Measurements from ENCODE around the gene DHX34.
A peak's percentile ranks its signal among the peaks of the same experiment; 100 is the strongest.
"Not testable (repeated sequence)": the region's sequence is repeated elsewhere in the genome, so short reads cannot be mapped to it uniquely, and the experiment has no call there.

The DHX34 gene

GRCh38 chr19:47348819-47349795 lies at the start of gene DHX34:
DHX34 (plus strand) TSS chr19:47349315; CDS start chr19:47353031, 3,716 bp downstream.
- Histone ChIP-seq H3K4me3 (ENCODE audit: low read length) (peak within 1 kb of the TSS; percentile 84), H2AFZ (ENCODE audit: low read depth, low read length) (peak within 1 kb of the TSS; percentile 17)

GRCh38 chr19:47300867-47301266 lies 48.2 kb upstream of the DHX34 start:
- H3K4me3 ChIP-seq (ENCODE audit: low read length); H3K4me1 ChIP-seq (ENCODE audit: insufficient read depth, low read length); H3K27me3 ChIP-seq (ENCODE audit: insufficient read depth, low read length); H3K9me3 ChIP-seq (ENCODE audit: low read length); H2AFZ ChIP-seq (ENCODE audit: low read depth, low read length); H3K36me3 ChIP-seq (ENCODE audit: insufficient read depth, low read length): not testable (repeated sequence)

More at GRCh38 chr19:47348819-47349795, at the start of gene DHX34:
- H3K9me3 ChIP-seq (ENCODE audit: low read length) = no peaks in the 10 kb centered on the region
- no peaks in the 10 kb centered on the region for H3K27me3 ChIP-seq (ENCODE audit: insufficient read depth, low read length)
- peaks cover 8% of the 10 kb centered on the region for H3K4me1 ChIP-seq (ENCODE audit: insufficient read depth, low read length)
- H3K36me3 ChIP-seq (ENCODE audit: insufficient read depth, low read length) = peaks cover 21% of the 10 kb centered on the region

GRCh38 chr19:47302249-47302648 lies 46.9 kb upstream of the DHX34 start:
- H3K36me3 ChIP-seq (ENCODE audit: insufficient read depth, low read length) = no peaks in the 10 kb centered on the region
- H2AFZ ChIP-seq (ENCODE audit: low read depth, low read length) = no peak overlapping the region
- H3K9me3 ChIP-seq (ENCODE audit: low read length) = no peaks in the 10 kb centered on the region
- no peaks in the 10 kb centered on the region for H3K27me3 ChIP-seq (ENCODE audit: insufficient read depth, low read length)
- H3K4me3 ChIP-seq (ENCODE audit: low read length) = no peak overlapping the region
- H3K4me1 ChIP-seq (ENCODE audit: insufficient read depth, low read length) = no peaks in the 10 kb centered on the region

GRCh38 chr19:47303966-47304365 lies 45.1 kb upstream of the DHX34 start:
- Histone ChIP-seq H3K4me3 (ENCODE audit: low read length) (no peak overlapping the region), H3K36me3 (ENCODE audit: insufficient read depth, low read length) (no peaks in the 10 kb centered on the region), H3K4me1 (ENCODE audit: insufficient read depth, low read length) (no peaks in the 10 kb centered on the region), H3K27me3 (ENCODE audit: insufficient read depth, low read length) (no peaks in the 10 kb centered on the region), H3K9me3 (ENCODE audit: low read length) (no peaks in the 10 kb centered on the region), H2AFZ (ENCODE audit: low read depth, low read length) (no peak overlapping the region)

- Histone ChIP-seq H2AFZ (ENCODE audit: low read depth, low read length) (no peak overlapping the region), H3K27me3 (ENCODE audit: insufficient read depth, low read length) (no peaks in the 10 kb centered on the region), H3K4me3 (ENCODE audit: low read length) (no peak overlapping the region), H3K36me3 (ENCODE audit: insufficient read depth, low read length) (no peaks in the 10 kb centered on the region), H3K9me3 (ENCODE audit: low read length) (no peaks in the 10 kb centered on the region), H3K4me1 (ENCODE audit: insufficient read depth, low read length) (no peaks in the 10 kb centered on the region)
These were observed 43.8 kb upstream of the DHX34 start for GRCh38 chr19:47305309-47305751.

- H3K27me3 ChIP-seq (ENCODE audit: insufficient read depth, low read length) = no peaks in the 10 kb centered on the region
- no peaks in the 10 kb centered on the region for H3K36me3 ChIP-seq (ENCODE audit: insufficient read depth, low read length)
- H3K9me3 ChIP-seq (ENCODE audit: low read length) = no peaks in the 10 kb centered on the region
- no peaks in the 10 kb centered on the region for H3K4me1 ChIP-seq (ENCODE audit: insufficient read depth, low read length)
- H3K4me3 ChIP-seq (ENCODE audit: low read length) = no peak overlapping the region
- H2AFZ ChIP-seq (ENCODE audit: low read depth, low read length) = no peak overlapping the region
These were observed 42.8 kb upstream of the DHX34 start for GRCh38 chr19:47306303-47306702.

- Histone ChIP-seq H3K9me3 (ENCODE audit: low read length) (no peaks in the 10 kb centered on the region), H3K27me3 (ENCODE audit: insufficient read depth, low read length) (no peaks in the 10 kb centered on the region), H2AFZ (ENCODE audit: low read depth, low read length) (no peak overlapping the region), H3K4me1 (ENCODE audit: insufficient read depth, low read length) (no peaks in the 10 kb centered on the region), H3K4me3 (ENCODE audit: low read length) (no peak overlapping the region), H3K36me3 (ENCODE audit: insufficient read depth, low read length) (no peaks in the 10 kb centered on the region)
These were observed 40.1 kb upstream of the DHX34 start for GRCh38 chr19:47309038-47309437.

GRCh38 chr19:47309608-47310007 lies 39.5 kb upstream of the DHX34 start, which contains the start of gene C5AR1:
C5AR1 (plus strand) TSS chr19:47309861; CDS start chr19:47309896, 35 bp downstream.
- no peak within 1 kb of the TSS for H3K4me3 ChIP-seq (ENCODE audit: low read length)
- no peaks in the 10 kb centered on the region for H3K27me3 ChIP-seq (ENCODE audit: insufficient read depth, low read length)
- H3K9me3 ChIP-seq (ENCODE audit: low read length) = no peaks in the 10 kb centered on the region
- H2AFZ ChIP-seq (ENCODE audit: low read depth, low read length) = no peak within 1 kb of the TSS
- H3K4me1 ChIP-seq (ENCODE audit: insufficient read depth, low read length) = no peaks in the 10 kb centered on the region
- no peaks in the 10 kb centered on the region for H3K36me3 ChIP-seq (ENCODE audit: insufficient read depth, low read length)

- no peak overlapping the region for H3K4me3 ChIP-seq (ENCODE audit: low read length)
- H3K36me3 ChIP-seq (ENCODE audit: insufficient read depth, low read length) = no peaks in the 10 kb centered on the region
- no peak overlapping the region for H2AFZ ChIP-seq (ENCODE audit: low read depth, low read length)
- H3K27me3 ChIP-seq (ENCODE audit: insufficient read depth, low read length) = no peaks in the 10 kb centered on the region
- no peaks in the 10 kb centered on the region for H3K4me1 ChIP-seq (ENCODE audit: insufficient read depth, low read length)
- H3K9me3 ChIP-seq (ENCODE audit: low read length) = no peaks in the 10 kb centered on the region
These were observed 38.8 kb upstream of the DHX34 start for GRCh38 chr19:47310323-47310722.

- H3K27me3 ChIP-seq (ENCODE audit: insufficient read depth, low read length) = no peaks in the 10 kb centered on the region
- no peaks in the 10 kb centered on the region for H3K9me3 ChIP-seq (ENCODE audit: low read length)
- no peak overlapping the region for H2AFZ ChIP-seq (ENCODE audit: low read depth, low read length)
- H3K4me3 ChIP-seq (ENCODE audit: low read length) = no peak overlapping the region
- no peaks in the 10 kb centered on the region for H3K4me1 ChIP-seq (ENCODE audit: insufficient read depth, low read length)
- H3K36me3 ChIP-seq (ENCODE audit: insufficient read depth, low read length) = no peaks in the 10 kb centered on the region
These were observed 38.3 kb upstream of the DHX34 start for GRCh38 chr19:47310819-47311218.

- no peak overlapping the region for H2AFZ ChIP-seq (ENCODE audit: low read depth, low read length)
- no peaks in the 10 kb centered on the region for H3K9me3 ChIP-seq (ENCODE audit: low read length)
- H3K36me3 ChIP-seq (ENCODE audit: insufficient read depth, low read length) = no peaks in the 10 kb centered on the region
- no peaks in the 10 kb centered on the region for H3K4me1 ChIP-seq (ENCODE audit: insufficient read depth, low read length)
- no peaks in the 10 kb centered on the region for H3K27me3 ChIP-seq (ENCODE audit: insufficient read depth, low read length)
- no peak overlapping the region for H3K4me3 ChIP-seq (ENCODE audit: low read length)
These were observed 36.6 kb upstream of the DHX34 start for GRCh38 chr19:47312366-47313006.

- H3K9me3 ChIP-seq (ENCODE audit: low read length) = no peaks in the 10 kb centered on the region
- no peaks in the 10 kb centered on the region for H3K4me1 ChIP-seq (ENCODE audit: insufficient read depth, low read length)
- no peak overlapping the region for H2AFZ ChIP-seq (ENCODE audit: low read depth, low read length)
- no peaks in the 10 kb centered on the region for H3K36me3 ChIP-seq (ENCODE audit: insufficient read depth, low read length)
- no peak overlapping the region for H3K4me3 ChIP-seq (ENCODE audit: low read length)
- no peaks in the 10 kb centered on the region for H3K27me3 ChIP-seq (ENCODE audit: insufficient read depth, low read length)
These were observed 35.3 kb upstream of the DHX34 start for GRCh38 chr19:47313754-47314295.
